PC-3 (cell line): ENCODE results near the gene TERF2IP. TPM values are rescaled to one million over a fixed set of nuclear protein-coding genes. Genes with fewer than 3 reads are reported as not detected.
A peak's percentile ranks its signal among the peaks of the same experiment; 100 is the strongest.

Experiments
- ATAC-seq: fragments of 200-7000 bp; cut with Tn5 transposase; 2 replicates; pipeline ENCODE4 v1.9.1; 2020; ENCODE audit warnings: mild to moderate bottlenecking, moderate library complexity
- Bru-seq: library from RNA; stranded (reverse); fragments of 400-500 nt; gene quantifications from one replicate; lab custom pipeline; 2021; lab: Mats Ljungman, UMichigan
- BruChase-seq, 2 experiments: library from RNA; stranded (reverse); fragments of 400-500 nt; gene quantifications; one replicate each; lab custom pipeline; 2021; lab: Mats Ljungman, UMichigan
- BruUV-seq: library from RNA; stranded (reverse); fragments of 400-500 nt; replicated peaks from 2 replicates; lab custom pipeline; 2021; lab: Mats Ljungman, UMichigan
- CTCF ChIA-PET: fragments of 300-600 bp; sonication (Branson Sonifier 250); formaldehyde crosslinking; loops from one replicate; lab custom pipeline; 2022; ENCODE audit warnings: antibody characterized with exemption; lab: Charles Lee
- POLR2A ChIA-PET: fragments of 300-600 bp; sonication (Branson Sonifier 250); formaldehyde crosslinking; loops from one replicate; lab custom pipeline; 2022; ENCODE audit warnings: antibody characterized with exemption; ENCODE audit not compliant: unreplicated experiment; lab: Charles Lee
- DNase-seq: peaks from one replicate; pipeline ENCODE4 v3.0.0-alpha.2; 2015
- H2AFZ ChIP-seq: fragments of 300-600 bp; sonication (generic); 2 replicates; pipeline ENCODE4 v1.6.0; 2016; ENCODE audit warnings: antibody characterized with exemption, low read length
- H3F3A ChIP-seq: fragments of 300-600 bp; sonication (generic); one replicate; pipeline ENCODE4 v1.6.0; 2017; ENCODE audit warnings: antibody characterized with exemption, low read length, control low read depth, mild to moderate bottlenecking; ENCODE audit not compliant: unreplicated experiment
- H3K27ac ChIP-seq: fragments of 300-600 bp; sonication (generic); 2 replicates; pipeline ENCODE4 v1.5.1; 2016; ENCODE audit warnings: mild to moderate bottlenecking, low read length
- H3K27me3 ChIP-seq: fragments of 300-600 bp; sonication (generic); 2 replicates; pipeline ENCODE4 v1.6.1; 2016; ENCODE audit warnings: low read length, mixed read lengths
- H3K36me3 ChIP-seq: fragments of 300-600 bp; sonication (generic); 2 replicates; pipeline ENCODE4 v1.6.1; 2016; ENCODE audit warnings: low read depth, mixed run types, low read length, mixed read lengths
- H3K4me1 ChIP-seq: fragments of 300-600 bp; sonication (generic); 2 replicates; pipeline ENCODE4 v1.5.1; 2016; ENCODE audit warnings: low read length; ENCODE audit not compliant: insufficient read depth
- H3K4me2 ChIP-seq: fragments of 300-600 bp; sonication (generic); 2 replicates; pipeline ENCODE4 v1.6.0; 2016; ENCODE audit warnings: low read length
- H3K4me3 ChIP-seq: fragments of 300-600 bp; sonication (generic); 2 replicates; pipeline ENCODE4 v1.5.1; 2016; ENCODE audit warnings: mild to moderate bottlenecking, low read length, mixed read lengths
- H3K79me2 ChIP-seq: fragments of 300-600 bp; sonication (generic); 2 replicates; pipeline ENCODE4 v1.6.1; 2017; ENCODE audit warnings: low read length, mixed read lengths
- H3K9ac ChIP-seq: fragments of 300-600 bp; sonication (generic); 2 replicates; pipeline ENCODE4 v1.6.0; 2016; ENCODE audit warnings: mild to moderate bottlenecking, low read length
- H3K9me2 ChIP-seq: fragments of 300-600 bp; sonication (generic); replicated peaks from 2 replicates; pipeline ENCODE4 v1.6.1; 2016; ENCODE audit warnings: mixed run types, low read length, mixed read lengths
- H3K9me3 ChIP-seq: fragments of 300-600 bp; sonication (generic); 2 replicates; pipeline ENCODE4 v1.6.1; 2016; ENCODE audit warnings: low read length, mixed read lengths
- H4K20me1 ChIP-seq: fragments of 300-600 bp; sonication (generic); 2 replicates; pipeline ENCODE4 v1.6.1; 2016; ENCODE audit warnings: low read length, mixed read lengths
- CTCF ChIP-seq: fragments of 300-600 bp; sonication (generic); conservative IDR thresholded peaks from 2 replicates; pipeline ENCODE4 v1.5.1; 2017; ENCODE audit warnings: antibody characterized with exemption, low read depth, mild to moderate bottlenecking, low read length
- EZH2 ChIP-seq: fragments of 300-600 bp; sonication (generic); IDR thresholded peaks from one replicate; pipeline ENCODE4 v1.6.1; 2017; ENCODE audit warnings: antibody characterized with exemption, mild to moderate bottlenecking, low read length; ENCODE audit not compliant: unreplicated experiment
- EZH2phosphoT487 ChIP-seq: fragments of 300-600 bp; sonication (generic); IDR thresholded peaks from 2 replicates; pipeline ENCODE4 v1.6.1; 2018; ENCODE audit warnings: mild to moderate bottlenecking, antibody characterized with exemption, low read length, borderline replicate concordance
- intact Hi-C: fragments of 100-400 bp; cut with micrococcal nuclease; formaldehyde crosslinking; loops from 2 replicates; pipeline ENCODE4 v1.9.0; 2023
- long read RNA-seq: library from polyadenylated mRNA; unstranded; transcript quantifications from one replicate; pipeline ENCODE4 v2.0.0, GENCODE V29; 2021; ENCODE audit not compliant: unreplicated experiment
- total RNA-seq: library from RNA; depleted of rRNA; stranded (reverse); fragments of >200 nt; gene quantifications from 2 replicates; pipeline ENCODE4 v1.2.3, GENCODE V29; 2014; rRNA removed

Gene TERF2IP
- total RNA-seq = 25.7 and 27.2 TPM in 2 replicates
- Bru-seq, nascent RNA = percentile 84 among the genes with signal in this experiment
- percentile 92 among the genes with signal in this experiment for BruChase-seq, experiment 1, labeled RNA remaining after a 6-hour chase
- BruChase-seq, experiment 2, labeled RNA remaining after a 2-hour chase = percentile 91 among the genes with signal in this experiment
- long read RNA-seq, transcript TERF2IP-201 (3 exons, 2,118 nt) = major isoform, 143 of 164 reads
- long read RNA-seq, partial matches to known transcripts = 9 of 164 reads
- long read RNA-seq, other reads (novel, unspliced or antisense) = 11 of 164 reads

GRCh38 chr16:75647492-75648264 lies at the start of gene TERF2IP, which contains the start of gene KARS1:
TERF2IP (plus strand) TSS chr16:75647773; CDS start chr16:75647883, 110 bp downstream.
KARS1 (minus strand) TSS chr16:75647665; CDS start chr16:75647639, 26 bp downstream.
- Histone ChIP-seq H3K4me3 (peak within 1 kb of the TSS; percentile 100), H3K79me2 (peaks cover 95% of the 10 kb centered on the region), H3K9me3 (no peaks in the 10 kb centered on the region), H3K36me3 (peaks cover 20% of the 10 kb centered on the region), H3K9me2 (no peaks in the 10 kb centered on the region), H3K4me2 (peak within 1 kb of the TSS; percentile 83), H3K4me1 (peaks cover 21% of the 10 kb centered on the region), H3K27me3 (no peaks in the 10 kb centered on the region), H2AFZ (peak within 1 kb of the TSS; percentile 81), H3K27ac (peak within 1 kb of the TSS; percentile 50), H4K20me1 (peaks cover 30% of the 10 kb centered on the region; the same call in 1 of the 2 replicates), H3F3A (no peaks in the 10 kb centered on the region), H3K9ac (peak within 1 kb of the TSS; percentile 99)
- ATAC-seq (peak; percentile 91), DNase-seq (peak; percentile 90)
- intact Hi-C loops = loop anchor here (2.0 to 5.0 kb wide), 2 partner anchors 25 to 90 kb away; partner anchors contain the start of genes ADAT1 and TMEM231
- BruUV-seq = no TSS peak
- TF ChIP-seq EZH2phosphoT487 (no peak), CTCF (no peak), EZH2 (no peak)
- CTCF ChIA-PET = interaction anchor here (0.5 to 1.0 kb wide), 2 partner anchors 27 to 130 kb away, joined by 3 to 7 read pairs; no protein-coding TSS in a partner anchor
- POLR2A ChIA-PET = interaction anchor here (0.5 to 1.5 kb wide), 6 partner anchors 21 to 1657 kb away, joined by 3 to 9 read pairs (median 3); partner anchors contain the start of gene ADAT1

GRCh38 chr16:75599452-75600277 lies 47.9 kb upstream of the TERF2IP start:
- BruUV-seq = TSS peak; percentile 18
- Histone ChIP-seq H3K79me2 (no peaks in the 10 kb centered on the region), H3K27me3 (no peaks in the 10 kb centered on the region), H3K9ac (no peak overlapping the region), H3K4me2 (no peak overlapping the region), H3K27ac (no peak overlapping the region), H3K9me2 (no peaks in the 10 kb centered on the region), H3F3A (no peaks in the 10 kb centered on the region), H3K4me1 (peaks cover 6% of the 10 kb centered on the region), H2AFZ (no peak overlapping the region), H4K20me1 (no peaks in the 10 kb centered on the region), H3K9me3 (no peaks in the 10 kb centered on the region), H3K4me3 (no peak overlapping the region), H3K36me3 (peaks cover 30% of the 10 kb centered on the region)
- DNase-seq (no peak), ATAC-seq (peak; percentile 37)
- TF ChIP-seq EZH2 (no peak), EZH2phosphoT487 (no peak)
- CTCF ChIA-PET = interaction anchor here (0.5 kb wide), 1 partner anchor 82 kb away, joined by 4 read pairs; no protein-coding TSS in a partner anchor
- intact Hi-C loops = no loop called here
- POLR2A ChIA-PET = no interaction called here
